MM.1S (cell line): ENCODE measurements around the gene LCLAT1.

ENCODE experiments used
- DNase-seq: peaks from one replicate; pipeline ENCODE4 v3.0.0-alpha.2; 2015
- H2AFZ ChIP-seq: fragments of 300-600 bp; sonication (generic); 2 replicates; pipeline ENCODE4 v1.6.0; 2016; ENCODE audit warnings: antibody characterized with exemption, low read length
- H3F3A ChIP-seq: fragments of 300-600 bp; sonication (generic); 2 replicates; pipeline ENCODE4 v1.6.1; 2016; ENCODE audit warnings: mild to moderate bottlenecking, antibody characterized with exemption, low read length, moderate library complexity, mixed read lengths; ENCODE audit not compliant: insufficient read depth
- H3K27ac ChIP-seq: fragments of 300-600 bp; sonication (generic); 2 replicates; pipeline ENCODE4 v1.5.1; 2016; ENCODE audit warnings: mild to moderate bottlenecking, low read length
- H3K27me3 ChIP-seq: fragments of 300-600 bp; sonication (generic); replicated peaks from 2 replicates; pipeline ENCODE4 v1.6.0; 2016; ENCODE audit warnings: low read length; ENCODE audit not compliant: insufficient read depth
- H3K36me3 ChIP-seq: fragments of 300-600 bp; sonication (generic); replicated peaks from 2 replicates; pipeline ENCODE4 v1.6.1; 2016; ENCODE audit warnings: mild to moderate bottlenecking, low read length, mixed read lengths; ENCODE audit not compliant: insufficient read depth
- H3K4me1 ChIP-seq: fragments of 300-600 bp; sonication (generic); 2 replicates; pipeline ENCODE4 v1.6.1; 2016; ENCODE audit warnings: low read length, mixed read lengths
- H3K4me2 ChIP-seq: fragments of 300-600 bp; sonication (generic); 2 replicates; pipeline ENCODE4 v1.6.0; 2016; ENCODE audit warnings: low read depth, low read length
- H3K4me3 ChIP-seq: fragments of 300-600 bp; sonication (generic); 2 replicates; pipeline ENCODE4 v1.5.1; 2016; ENCODE audit warnings: low read length, mixed read lengths
- H3K79me2 ChIP-seq: fragments of 300-600 bp; sonication (generic); 2 replicates; pipeline ENCODE4 v1.6.1; 2016; ENCODE audit warnings: mixed run types, low read length, mixed read lengths
- H3K9ac ChIP-seq: fragments of 300-600 bp; sonication (generic); 2 replicates; pipeline ENCODE4 v1.6.1; 2016; ENCODE audit warnings: low read length, mixed read lengths
- H3K9me2 ChIP-seq: fragments of 300-600 bp; sonication (generic); replicated peaks from 2 replicates; pipeline ENCODE4 v1.6.1; 2016; ENCODE audit warnings: mild to moderate bottlenecking, low read length, mixed read lengths; ENCODE audit not compliant: insufficient read depth
- H3K9me3 ChIP-seq: fragments of 300-600 bp; sonication (generic); replicated peaks from 2 replicates; pipeline ENCODE4 v1.6.1; 2016; ENCODE audit warnings: mild to moderate bottlenecking, low read length, mixed read lengths; ENCODE audit not compliant: insufficient read depth
- H4K20me1 ChIP-seq: fragments of 300-600 bp; sonication (generic); 2 replicates; pipeline ENCODE4 v1.6.1; 2016; ENCODE audit warnings: mild to moderate bottlenecking, low read length, moderate library complexity, mixed read lengths; ENCODE audit not compliant: insufficient read depth
- EZH2 ChIP-seq: fragments of 300-600 bp; sonication (generic); optimal IDR thresholded peaks from 2 replicates; pipeline ENCODE3; 2017; ENCODE audit warnings: low read depth, mild to moderate bottlenecking, antibody characterized with exemption, low read length, mixed read lengths
- EZH2phosphoT487 ChIP-seq: fragments of 300-600 bp; sonication (generic); IDR thresholded peaks from 2 replicates; pipeline ENCODE4 v1.6.1; 2018; ENCODE audit warnings: antibody characterized with exemption, low read length
- TF ChIP-seq, protein P1 (sequence below): fragments of 300-600 bp; sonication (generic); IDR thresholded peaks from 2 replicates; pipeline ENCODE4 v1.5.1; 2016; ENCODE audit warnings: antibody characterized with exemption, low read length, mixed read lengths

LCLAT1 gene

DNA sequence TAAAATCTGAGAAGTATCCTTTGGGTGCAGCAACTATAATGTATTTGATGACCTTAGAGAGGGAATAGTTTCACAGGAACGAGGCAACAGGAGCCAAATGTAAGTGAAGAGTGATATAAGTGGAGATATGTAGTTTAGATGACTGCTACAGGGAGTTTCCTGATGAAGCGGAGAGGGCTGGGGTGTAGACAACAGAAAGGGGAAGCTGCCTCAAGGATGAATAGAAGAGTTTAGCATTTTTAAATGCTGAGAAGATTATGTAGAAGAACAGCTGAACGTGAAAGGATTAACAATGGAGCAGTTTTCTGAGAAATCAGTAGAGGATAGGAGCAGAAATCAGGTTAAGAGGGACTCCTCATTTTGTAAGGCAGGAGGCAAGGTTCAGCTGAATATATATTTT is 133.3 kb downstream of the LCLAT1 start:
- Histone ChIP-seq H3K4me1 (peaks cover 18% of the 10 kb centered on the region), H3K4me2 (no peak overlapping the region), H3K79me2 (no peaks in the 10 kb centered on the region), H3K9me2 (no peaks in the 10 kb centered on the region), H4K20me1 (no peaks in the 10 kb centered on the region), H3F3A (no peaks in the 10 kb centered on the region), H3K9ac (no peak overlapping the region), H3K27me3 (no peaks in the 10 kb centered on the region), H3K27ac (no peak overlapping the region), H3K4me3 (no peak overlapping the region), H3K36me3 (no peaks in the 10 kb centered on the region), H3K9me3 (no peaks in the 10 kb centered on the region), H2AFZ (no peak overlapping the region)
- DNase-seq = no peak
- TF ChIP-seq EZH2phosphoT487 = no peak
- TF ChIP-seq EZH2 = no peak
- TF ChIP-seq, protein P1, sequence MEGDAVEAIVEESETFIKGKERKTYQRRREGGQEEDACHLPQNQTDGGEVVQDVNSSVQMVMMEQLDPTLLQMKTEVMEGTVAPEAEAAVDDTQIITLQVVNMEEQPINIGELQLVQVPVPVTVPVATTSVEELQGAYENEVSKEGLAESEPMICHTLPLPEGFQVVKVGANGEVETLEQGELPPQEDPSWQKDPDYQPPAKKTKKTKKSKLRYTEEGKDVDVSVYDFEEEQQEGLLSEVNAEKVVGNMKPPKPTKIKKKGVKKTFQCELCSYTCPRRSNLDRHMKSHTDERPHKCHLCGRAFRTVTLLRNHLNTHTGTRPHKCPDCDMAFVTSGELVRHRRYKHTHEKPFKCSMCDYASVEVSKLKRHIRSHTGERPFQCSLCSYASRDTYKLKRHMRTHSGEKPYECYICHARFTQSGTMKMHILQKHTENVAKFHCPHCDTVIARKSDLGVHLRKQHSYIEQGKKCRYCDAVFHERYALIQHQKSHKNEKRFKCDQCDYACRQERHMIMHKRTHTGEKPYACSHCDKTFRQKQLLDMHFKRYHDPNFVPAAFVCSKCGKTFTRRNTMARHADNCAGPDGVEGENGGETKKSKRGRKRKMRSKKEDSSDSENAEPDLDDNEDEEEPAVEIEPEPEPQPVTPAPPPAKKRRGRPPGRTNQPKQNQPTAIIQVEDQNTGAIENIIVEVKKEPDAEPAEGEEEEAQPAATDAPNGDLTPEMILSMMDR = no peak

DNA sequence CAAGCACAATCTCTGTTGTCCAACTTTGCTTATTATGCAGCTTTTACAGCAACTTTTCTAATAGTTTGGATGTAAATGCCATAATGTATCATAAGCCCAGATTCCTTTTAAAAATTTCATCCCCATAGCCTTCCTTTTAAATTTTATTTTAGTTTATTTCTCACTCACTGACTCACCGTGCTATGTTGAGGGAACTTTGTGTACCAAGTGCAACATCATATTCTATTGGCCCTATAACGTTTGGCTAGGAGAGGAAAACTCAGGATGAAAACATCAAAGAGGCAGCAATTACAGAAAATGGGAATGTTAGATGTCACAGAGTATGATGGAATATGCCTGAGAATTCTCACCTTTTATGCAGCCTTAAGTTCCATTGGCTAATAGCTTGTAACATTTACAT is 135.5 kb downstream of the LCLAT1 start:
- no peak for DNase-seq
- H2AFZ ChIP-seq = no peak overlapping the region
- peak overlapping the region; percentile 41; the same call in 1 of the 2 replicates for H3K4me2 ChIP-seq
- no peak overlapping the region for H3K27ac ChIP-seq
- no peaks in the 10 kb centered on the region for H3K36me3 ChIP-seq
- H4K20me1 ChIP-seq = no peaks in the 10 kb centered on the region
- no peaks in the 10 kb centered on the region for H3K27me3 ChIP-seq
- H3K9ac ChIP-seq = no peak overlapping the region
- H3K9me2 ChIP-seq = no peaks in the 10 kb centered on the region
- no peak overlapping the region for H3K4me3 ChIP-seq
- peaks cover 18% of the 10 kb centered on the region for H3K4me1 ChIP-seq
- TF ChIP-seq EZH2 = no peak
- TF ChIP-seq, protein P1 = no peak
- no peak for TF ChIP-seq EZH2phosphoT487
- H3K9me3 ChIP-seq = no peaks in the 10 kb centered on the region
- H3K79me2 ChIP-seq = no peaks in the 10 kb centered on the region
- H3F3A ChIP-seq = no peaks in the 10 kb centered on the region

DNA sequence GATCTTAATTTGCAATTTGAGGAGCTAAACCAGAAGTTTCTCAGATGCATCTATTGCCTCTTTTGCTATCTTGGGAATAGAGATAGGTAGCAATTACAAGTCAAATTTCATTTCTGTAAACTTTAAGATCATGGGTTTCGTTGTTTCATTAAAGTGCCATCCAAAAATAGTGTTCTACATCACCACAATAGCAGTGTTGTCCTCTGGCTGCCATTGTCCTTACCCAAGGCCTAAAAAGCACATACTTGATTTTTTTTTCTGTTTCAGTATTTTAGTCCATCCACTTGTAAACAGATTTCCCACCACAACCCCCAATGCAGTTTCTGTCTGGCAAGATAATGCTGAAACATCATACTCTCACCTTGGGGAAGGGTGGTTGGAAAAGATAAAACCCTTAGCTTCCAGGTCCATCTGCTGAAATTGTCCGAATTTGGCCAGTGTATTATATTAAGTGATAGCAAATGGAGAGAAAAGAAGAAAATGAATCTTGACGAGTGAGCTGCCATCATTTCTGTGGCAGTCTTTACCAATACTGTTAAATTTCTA is 136.2 kb downstream of the LCLAT1 start:
- no peaks in the 10 kb centered on the region for H3K36me3 ChIP-seq
- no peaks in the 10 kb centered on the region for H3K9me2 ChIP-seq
- no peaks in the 10 kb centered on the region for H3K79me2 ChIP-seq
- H3K9ac ChIP-seq = no peak overlapping the region
- no peaks in the 10 kb centered on the region for H4K20me1 ChIP-seq
- no peak overlapping the region for H3K4me3 ChIP-seq
- H2AFZ ChIP-seq = no peak overlapping the region
- H3K27me3 ChIP-seq = no peaks in the 10 kb centered on the region
- peak; percentile 23 for DNase-seq
- H3K27ac ChIP-seq = peak overlapping the region; percentile 27; the same call in 1 of the 2 replicates
- H3K4me1 ChIP-seq = peaks cover 18% of the 10 kb centered on the region
- TF ChIP-seq, protein P1 = no peak
- TF ChIP-seq EZH2 (no peak), EZH2phosphoT487 (no peak)
- H3K4me2 ChIP-seq = peak overlapping the region; percentile 41; the same call in 1 of the 2 replicates
- no peaks in the 10 kb centered on the region for H3K9me3 ChIP-seq
- H3F3A ChIP-seq = no peaks in the 10 kb centered on the region
